Measurements from ENCODE around the gene IL1F10.

Gene IL1F10

GRCh38 chr2:113070606-113070975, 2.8 kb downstream of the IL1F10 start:
- no peak for DNase-seq (ENCODE audit: low read depth)
- H3K4me3 ChIP-seq (replicated peaks; ENCODE audit: low read depth, low read length), result no peak overlapping the region
- TF ChIP-seq CTCF (IDR thresholded peaks at IDR 0.05; ENCODE audit: low read length, missing control alignments), result no peak

GRCh38 chr2:113072584-113072983, 4.8 kb downstream of the IL1F10 start:
- DNase-seq (ENCODE audit: low read depth), result no peak
- no peak for TF ChIP-seq CTCF (IDR thresholded peaks at IDR 0.05; ENCODE audit: low read length, missing control alignments)
- no peak overlapping the region for H3K4me3 ChIP-seq (replicated peaks; ENCODE audit: low read depth, low read length)

DNA sequence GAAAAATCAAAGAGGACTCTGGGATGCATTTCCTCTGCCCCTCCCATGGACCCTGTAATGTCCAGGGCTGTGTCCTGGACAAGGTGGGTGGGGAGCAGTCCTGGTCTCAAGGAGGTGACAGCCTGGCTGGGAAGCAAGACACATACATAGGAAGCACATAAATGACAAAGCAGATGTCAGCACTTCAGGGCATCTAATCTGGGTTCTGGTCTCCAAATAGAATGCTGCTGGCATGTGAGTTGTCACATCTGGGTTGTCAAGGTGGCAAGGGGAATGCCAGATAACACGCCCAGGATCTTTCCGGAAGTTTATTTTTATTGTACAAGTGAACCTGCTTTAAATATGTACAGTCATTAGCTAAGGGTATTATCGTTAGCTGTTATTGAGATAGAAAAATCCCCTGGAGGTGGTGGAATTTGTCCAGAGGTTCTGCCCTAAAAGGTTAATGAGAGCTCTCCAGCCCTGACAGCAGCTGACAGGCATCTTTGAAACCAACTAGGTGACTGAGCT, 5.6 kb downstream of the IL1F10 start:
- no peak overlapping the region for H3K4me3 ChIP-seq (replicated peaks; ENCODE audit: low read depth, low read length)
- no peak for TF ChIP-seq CTCF (IDR thresholded peaks at IDR 0.05; ENCODE audit: low read length, missing control alignments)
- DNase-seq (ENCODE audit: low read depth), result no peak

GRCh38 chr2:113075030-113075429, 7.3 kb downstream of the IL1F10 start:
- TF ChIP-seq CTCF (IDR thresholded peaks at IDR 0.05; ENCODE audit: low read length, missing control alignments), result no peak
- no peak overlapping the region for H3K4me3 ChIP-seq (replicated peaks; ENCODE audit: low read depth, low read length)
- no peak for DNase-seq (ENCODE audit: low read depth)

DNA sequence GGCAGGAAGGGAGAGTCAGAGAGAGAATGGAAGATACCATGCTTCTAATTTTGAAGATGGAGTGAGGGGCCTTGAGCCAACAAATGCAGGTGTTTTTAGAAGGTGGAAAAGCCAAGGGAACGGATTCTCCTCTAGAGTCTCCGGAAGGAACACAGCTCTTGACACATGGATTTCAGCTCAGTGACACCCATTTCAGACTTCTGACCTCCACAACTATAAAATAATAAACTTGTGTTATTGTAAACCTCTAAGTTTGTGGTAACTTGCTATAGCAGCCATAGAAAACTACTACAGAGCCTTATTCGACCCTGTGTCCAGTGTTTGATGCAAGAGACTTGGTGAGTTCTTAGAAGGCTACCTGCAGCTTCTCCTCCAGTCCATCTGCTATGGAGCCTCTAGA, 7.8 kb downstream of the IL1F10 start:
- TF ChIP-seq CTCF (IDR thresholded peaks at IDR 0.05; ENCODE audit: low read length, missing control alignments), result no peak
- no peak overlapping the region for H3K4me3 ChIP-seq (replicated peaks; ENCODE audit: low read depth, low read length)
- DNase-seq (ENCODE audit: low read depth), result no peak

GRCh38 chr2:113076954-113077669, 9.3 kb downstream of the IL1F10 start:
- no peak for TF ChIP-seq CTCF (IDR thresholded peaks at IDR 0.05; ENCODE audit: low read length, missing control alignments)
- H3K4me3 ChIP-seq (replicated peaks; ENCODE audit: low read depth, low read length), result no peak overlapping the region
- DNase-seq (ENCODE audit: low read depth), result no peak

DNA sequence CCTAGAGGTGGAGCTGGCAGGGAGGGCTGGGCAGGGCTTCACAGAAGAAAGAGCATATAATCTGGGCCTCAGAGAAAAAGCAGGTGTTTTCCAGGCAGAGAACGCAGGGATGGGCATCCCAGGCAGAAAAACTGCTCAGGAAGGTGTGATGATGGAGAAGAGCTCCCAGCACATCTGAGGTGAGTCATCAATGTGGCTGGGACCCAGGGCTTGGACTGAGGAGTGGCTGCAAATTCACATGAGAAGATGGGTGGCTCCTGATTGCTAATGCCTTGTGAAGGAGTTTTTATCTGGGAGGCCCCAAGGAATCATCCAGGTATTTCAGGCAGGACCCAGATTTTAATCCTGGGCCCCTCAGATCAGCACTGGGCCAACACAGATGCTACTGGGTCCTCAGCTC, 10.2 kb downstream of the IL1F10 start:
- no peak overlapping the region for H3K4me3 ChIP-seq (replicated peaks; ENCODE audit: low read depth, low read length)
- DNase-seq (ENCODE audit: low read depth), result no peak
- TF ChIP-seq CTCF (IDR thresholded peaks at IDR 0.05; ENCODE audit: low read length, missing control alignments), result no peak

Measured in fibroblast of pulmonary artery (primary cell).